ENCODE results near the gene COL5A1. TPM values are rescaled to one million over a fixed set of nuclear protein-coding genes. Genes with fewer than 3 reads are reported as not detected.

COL5A1 gene
- total and polyA plus RNA-seq, 2 experiments from 2014 or later: 2.5 to 13.1 TPM

- H3K4me2 ChIP-seq: no peak overlapping the region
- ATAC-seq (no peak), DNase-seq (ENCODE audit: low spot score) (no peak)
- H3F3A ChIP-seq (replicated peaks; ENCODE audit: low read depth): no peaks in the 10 kb centered on the region
- no peaks in the 10 kb centered on the region for H3K36me3 ChIP-seq (ENCODE audit: insufficient read depth)
- H3K27ac ChIP-seq (ENCODE audit: low read depth): no peak overlapping the region
- H3K4me3 ChIP-seq: no peak overlapping the region
- H2AFZ ChIP-seq: no peak overlapping the region
- Mint-ChIP-seq H3K36me3 (ENCODE audit: low read depth) (peaks cover 1% of the 10 kb centered on the region; the same call in 1 of the 3 replicates), H3K4me3 (no peak overlapping the region), H3K9me3 (peaks cover 3% of the 10 kb centered on the region; the same call in 1 of the 3 replicates), H3K4me1 (peaks cover 6% of the 10 kb centered on the region; the same call in 2 of the 3 replicates), H3K27me3 (ENCODE audit: insufficient read depth, low read depth, poor library complexity) (peaks cover 5% of the 10 kb centered on the region), H3K27ac (no peak overlapping the region)
- H3K79me2 ChIP-seq (replicated peaks; ENCODE audit: insufficient read depth): no peaks in the 10 kb centered on the region
- H3K9me2 ChIP-seq (ENCODE audit: insufficient read depth): no peaks in the 10 kb centered on the region
- peaks cover 7% of the 10 kb centered on the region; the same call in 1 of the 2 replicates for H3K4me1 ChIP-seq (ENCODE audit: insufficient read depth)
- no peaks in the 10 kb centered on the region for H4K20me1 ChIP-seq (replicated peaks; ENCODE audit: insufficient read depth)
- no peaks in the 10 kb centered on the region for H3K27me3 ChIP-seq (ENCODE audit: insufficient read depth)
- TF ChIP-seq CTCF (conservative IDR thresholded peaks at IDR 0.05; ENCODE audit: low read depth in 2 of 2) (no peak), ZNF114 (CRISPR knock-in tag; IDR thresholded peaks at IDR 0.05) (no peak), ZNF462 (CRISPR knock-in tag; IDR thresholded peaks at IDR 0.05) (no peak), ZNF331 (CRISPR knock-in tag; IDR thresholded peaks at IDR 0.05; ENCODE audit: low read depth) (no peak), POLR2AphosphoS5 (IDR thresholded peaks at IDR 0.05; ENCODE audit: low read depth) (no peak), REST (IDR thresholded peaks at IDR 0.05; ENCODE audit: unreplicated experiment) (no peak), EZH2phosphoT487 (IDR thresholded peaks at IDR 0.05; ENCODE audit: unreplicated experiment) (no peak), NANOG (IDR thresholded peaks at IDR 0.05; ENCODE audit: borderline replicate concordance) (no peak), STAT1 (IDR thresholded peaks at IDR 0.05; ENCODE audit: unreplicated experiment) (no peak), JUNB (IDR thresholded peaks at IDR 0.05; ENCODE audit: unreplicated experiment) (no peak), CREB1 (CRISPR knock-in tag; IDR thresholded peaks at IDR 0.05; ENCODE audit: low read depth) (no peak), ETS1 (IDR thresholded peaks at IDR 0.05) (no peak), EZH2 (IDR thresholded peaks at IDR 0.05; ENCODE audit: low read depth, unreplicated experiment) (no peak)
Measured at GRCh38 chr9:134655101-134655500, 13.5 kb downstream of the COL5A1 start.

All from GM23338 (cell line).